ENCODE measurements around the gene HK1.
A peak's percentile ranks its signal among the peaks of the same experiment; 100 is the strongest.
"Not testable (repeated sequence)": the region's sequence is repeated elsewhere in the genome, so short reads cannot be mapped to it uniquely, and the experiment has no call there.

HK1 gene

GRCh38 chr10:69327463-69328379 lies 49.4 kb downstream of the HK1 start:
- no peak for DNase-seq (ENCODE audit: low spot score)

GRCh38 chr10:69328380-69328735 lies 50.1 kb downstream of the HK1 start:
- no peak for DNase-seq (ENCODE audit: low spot score)

GRCh38 chr10:69328888-69329287 lies 50.6 kb downstream of the HK1 start:
- not testable (repeated sequence) for DNase-seq (ENCODE audit: low spot score)

- DNase-seq (ENCODE audit: low spot score) = peak; percentile 66
These were observed 51.5 kb downstream of the HK1 start for GRCh38 chr10:69329721-69330178.

GRCh38 chr10:69331161-69331560 lies 52.9 kb downstream of the HK1 start:
- DNase-seq (ENCODE audit: low spot score) = no peak

GRCh38 chr10:69332278-69333010 lies 54.1 kb downstream of the HK1 start:
- DNase-seq (ENCODE audit: low spot score) = no peak

GRCh38 chr10:69333205-69333604 lies 54.9 kb downstream of the HK1 start:
- DNase-seq (ENCODE audit: low spot score) = peak; percentile 77

GRCh38 chr10:69333865-69334301 lies 55.6 kb downstream of the HK1 start:
- DNase-seq (ENCODE audit: low spot score) = not testable (repeated sequence)

GRCh38 chr10:69334302-69335062 lies 56.2 kb downstream of the HK1 start:
- DNase-seq (ENCODE audit: low spot score) = no peak

- no peak for DNase-seq (ENCODE audit: low spot score)
These were observed 56.8 kb downstream of the HK1 start for GRCh38 chr10:69335063-69335587.

- DNase-seq (ENCODE audit: low spot score) = no peak
These were observed 57.3 kb downstream of the HK1 start for GRCh38 chr10:69335613-69336012.

GRCh38 chr10:69336952-69337295 lies 58.6 kb downstream of the HK1 start:
- DNase-seq (ENCODE audit: low spot score) = no peak

- DNase-seq (ENCODE audit: low spot score) = no peak
These were observed 59.2 kb downstream of the HK1 start for GRCh38 chr10:69337296-69338132.

GRCh38 chr10:69338133-69338456 lies 59.8 kb downstream of the HK1 start:
- no peak for DNase-seq (ENCODE audit: low spot score)

GRCh38 chr10:69338547-69339450 lies 60.5 kb downstream of the HK1 start:
- no peak for DNase-seq (ENCODE audit: low spot score)

- no peak for DNase-seq (ENCODE audit: low spot score)
These were observed 62.4 kb downstream of the HK1 start for GRCh38 chr10:69340695-69341094.

- no peak for DNase-seq (ENCODE audit: low spot score)
These were observed 65.6 kb downstream of the HK1 start for GRCh38 chr10:69343905-69344304.

- no peak for DNase-seq (ENCODE audit: low spot score)
These were observed 66.4 kb downstream of the HK1 start for GRCh38 chr10:69344591-69345252.

- DNase-seq (ENCODE audit: low spot score) = peak; percentile 74
These were observed 67.1 kb downstream of the HK1 start for GRCh38 chr10:69345402-69345801.
